Measurements from ENCODE around the gene TTC33.

GRCh38 chr5:40655138-40655537 is 100.6 kb downstream of the TTC33 start:
- TF ChIP-seq YY1 (IDR thresholded peaks at IDR 0.05; ENCODE audit: insufficient read depth, insufficient read length) = no peak
- no peak for TF ChIP-seq ZNF274 (IDR thresholded peaks at IDR 0.05; ENCODE audit: low read depth, low read length)

Measured in NT2/D1 (cell line).